Activated T-cell treated with anti-CD3 and anti-CD28 coated beads, Interleukin-2, amount 50 U/mL, for 1 hour (primary cell): ENCODE results near the gene ZNF133.
"Not testable (repeated sequence)": the region's sequence is repeated elsewhere in the genome, so short reads cannot be mapped to it uniquely, and the experiment has no call there.

Experiments used
- DNase-seq: peaks from one replicate; pipeline ENCODE4 v3.0.0-alpha.2; 2020

ZNF133 gene

DNA sequence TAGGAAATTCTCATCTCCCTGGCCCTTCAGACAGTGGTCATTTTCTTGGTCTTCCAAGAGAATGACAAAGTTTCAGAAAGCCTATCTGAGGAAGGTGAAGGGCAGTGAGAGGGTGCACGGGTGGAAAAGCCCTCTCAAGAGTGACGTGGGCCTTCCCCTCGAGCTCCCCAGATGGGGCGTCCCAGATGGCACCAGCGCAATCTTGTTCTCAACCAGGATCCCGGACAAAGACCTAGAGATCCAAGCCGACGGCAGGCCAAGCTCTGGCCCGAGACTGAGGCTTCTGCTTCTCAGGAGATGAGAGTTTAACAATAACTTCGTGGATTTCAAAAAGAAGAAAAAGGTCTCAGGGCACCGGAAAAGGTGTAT, 797 bp upstream of the ZNF133 start:
- DNase-seq: no peak

DNA sequence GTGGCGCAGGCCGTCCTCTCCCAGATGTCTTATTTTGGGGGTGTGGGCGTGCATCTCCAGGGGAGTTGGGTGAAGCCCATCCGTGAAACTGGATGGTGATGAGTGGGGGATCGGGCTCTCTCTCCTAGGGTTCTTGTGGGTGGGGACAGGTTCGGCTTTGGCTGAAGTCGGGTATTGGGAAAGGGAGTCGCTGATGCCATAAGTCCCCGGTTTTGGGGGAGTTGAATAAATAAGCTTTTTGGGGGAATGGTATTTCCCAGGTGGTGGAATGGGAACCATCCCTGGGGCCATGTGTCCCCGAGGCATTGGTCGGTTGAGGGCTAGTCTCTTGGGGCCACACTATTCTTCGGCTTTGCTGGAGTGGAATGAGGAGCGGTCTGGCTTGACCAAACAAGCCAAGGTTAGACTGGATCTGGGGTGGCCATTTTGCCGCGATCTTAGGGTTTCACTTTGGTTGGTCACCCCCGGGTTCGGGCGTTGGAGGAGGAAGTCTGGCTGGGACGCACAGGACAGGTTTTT, 481 bp downstream of the ZNF133 start:
- no peak for DNase-seq

DNA sequence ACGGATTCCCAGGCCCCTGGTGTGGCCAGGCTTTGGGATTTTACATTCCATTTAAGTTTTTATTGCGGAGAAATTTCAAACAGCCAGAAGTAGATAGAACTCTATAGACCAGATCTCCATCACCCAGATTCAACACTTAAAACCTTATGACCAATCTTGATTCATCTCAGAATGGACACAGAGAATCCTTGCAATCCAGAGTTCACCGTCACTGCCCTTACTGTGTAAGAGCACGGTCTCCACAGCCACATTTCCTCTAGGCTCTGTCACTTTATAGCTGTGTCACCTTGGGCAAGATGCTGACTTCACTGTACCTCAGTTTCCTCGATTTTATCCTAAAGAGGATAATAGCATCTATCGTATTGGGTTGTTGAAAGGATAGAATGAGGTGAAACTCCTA, 979 bp downstream of the ZNF133 start:
- no peak for DNase-seq

DNA sequence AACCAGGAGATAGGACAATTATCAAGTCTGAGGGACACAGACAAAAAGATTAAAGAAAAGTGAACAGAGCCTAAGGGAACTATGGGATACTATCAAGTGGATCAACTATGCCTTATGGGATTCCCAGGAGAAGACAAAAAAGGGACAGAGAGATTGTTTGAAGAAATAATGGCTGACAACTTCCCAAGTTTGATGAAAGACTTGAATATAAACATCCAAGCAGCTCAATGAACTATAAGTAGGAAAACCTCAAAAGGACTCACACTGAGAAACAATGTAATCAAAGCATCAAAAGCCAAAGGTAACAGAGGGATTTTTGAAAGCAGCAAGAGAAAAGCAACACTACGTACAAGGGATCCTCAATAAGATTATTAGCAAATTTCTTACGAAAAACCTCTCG, 11.0 kb downstream of the ZNF133 start:
- DNase-seq: no peak

DNA sequence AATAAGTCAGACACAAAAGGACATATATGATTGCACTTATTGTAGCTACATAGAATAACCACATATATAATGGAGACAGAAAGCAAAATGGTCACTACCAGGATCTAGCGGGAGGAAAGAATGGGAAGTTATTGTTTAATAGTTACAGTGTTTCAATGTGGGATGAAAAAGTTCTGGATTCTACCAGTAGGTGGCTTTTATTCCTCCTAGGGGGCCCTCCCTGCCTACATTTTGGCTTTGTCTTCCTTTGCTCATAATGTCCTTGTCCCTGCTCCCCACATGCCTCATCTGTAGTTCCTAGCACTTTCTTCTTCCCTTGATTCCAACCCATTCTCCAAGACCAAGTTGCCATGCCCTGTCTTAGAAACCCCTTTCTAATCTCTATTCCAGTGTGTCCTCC, 16.3 kb downstream of the ZNF133 start:
- no peak for DNase-seq

DNA sequence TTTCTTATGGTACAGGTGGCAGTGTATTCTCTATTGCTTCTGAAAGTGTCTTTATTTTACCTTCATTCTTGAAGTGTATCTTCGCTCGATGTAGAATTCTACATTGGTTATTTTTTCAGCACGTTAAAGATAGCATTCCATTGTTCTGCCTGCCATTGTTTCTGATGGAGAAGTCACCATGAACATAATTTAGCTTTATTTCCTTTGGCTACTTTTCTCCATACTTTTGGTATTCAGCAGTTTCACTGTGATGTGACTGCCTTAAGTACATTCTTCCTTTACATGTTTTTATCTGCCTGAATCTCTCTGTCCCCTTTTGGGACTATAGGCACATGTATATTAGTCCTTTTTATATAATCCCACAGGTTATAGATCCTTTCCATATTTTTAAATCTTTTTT, 19.0 kb downstream of the ZNF133 start:
- no peak for DNase-seq

DNA sequence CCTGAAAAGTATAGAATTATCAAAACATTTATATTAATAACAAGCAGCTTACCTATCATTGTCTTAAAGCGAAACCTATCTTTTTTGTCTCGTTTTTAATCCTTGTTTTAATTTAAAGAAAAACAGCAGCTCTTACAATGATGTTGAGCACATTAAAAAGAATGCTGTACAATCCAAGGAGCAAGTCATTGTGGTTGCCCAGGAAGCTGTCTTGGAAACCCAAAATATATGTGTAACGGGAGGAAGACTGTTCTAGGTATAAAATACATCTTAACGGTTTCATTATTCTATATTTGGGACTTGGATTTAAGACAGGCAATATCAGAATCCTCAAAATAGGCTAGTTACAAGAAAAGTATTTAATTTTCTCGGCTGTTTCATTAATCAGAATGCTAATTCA, 21.7 kb downstream of the ZNF133 start:
- DNase-seq: no peak

DNA sequence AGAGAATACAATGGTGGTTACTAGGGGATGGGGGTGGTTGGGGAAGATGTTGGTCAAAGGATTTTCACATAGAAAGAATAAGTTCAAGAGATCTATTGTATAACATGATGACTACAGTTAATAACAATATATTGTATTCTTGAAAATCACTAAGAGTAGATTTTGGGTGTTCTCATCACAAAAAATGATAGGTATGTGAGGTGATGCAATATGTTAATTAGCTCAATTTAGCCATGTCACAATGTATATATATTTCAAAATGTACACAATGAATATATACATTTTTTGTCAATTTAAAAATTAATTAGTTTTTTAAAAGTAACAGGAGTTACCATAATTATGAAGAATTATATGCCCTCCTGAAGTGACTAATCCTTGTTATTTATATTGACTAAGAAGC, 22.3 kb downstream of the ZNF133 start:
- DNase-seq: no peak

DNA sequence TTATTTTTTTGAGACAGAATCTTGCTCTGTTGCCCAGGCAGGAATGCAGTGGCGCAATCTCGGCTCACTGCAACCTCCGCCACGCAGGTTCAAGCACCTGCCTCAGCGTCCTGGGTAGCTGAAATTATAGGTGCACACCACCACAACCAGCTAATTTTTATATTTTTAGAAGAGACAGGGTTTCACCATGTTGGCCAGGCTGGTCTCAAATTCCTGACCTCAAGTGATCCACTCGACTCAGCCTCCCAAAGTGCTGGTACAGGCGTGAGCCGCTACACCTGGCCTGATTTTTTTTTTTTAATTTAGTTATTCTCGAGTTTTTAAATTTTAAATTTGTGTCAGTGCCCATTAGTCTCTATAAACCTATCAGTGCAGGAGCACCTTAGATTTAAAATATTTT, 24.4 kb downstream of the ZNF133 start:
- DNase-seq: no peak

DNA sequence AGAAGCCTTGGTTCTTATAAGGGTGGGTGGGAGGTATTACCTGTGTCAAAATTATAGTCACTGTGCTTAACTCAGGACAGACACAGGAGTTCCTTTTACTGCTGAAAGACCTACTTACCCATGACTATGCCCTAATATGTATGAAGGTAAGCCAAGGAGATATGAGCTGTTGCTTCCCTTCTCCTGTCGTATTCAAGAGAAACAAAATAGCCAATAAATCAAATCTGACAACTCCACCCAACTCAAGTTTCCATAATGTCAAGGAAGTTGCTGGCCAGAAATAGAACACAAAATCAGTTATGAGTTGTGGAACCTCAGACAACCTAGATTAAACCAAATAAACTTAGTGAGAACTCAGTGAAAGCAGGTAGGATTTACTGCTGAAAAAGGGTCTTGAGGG, 25.1 kb downstream of the ZNF133 start:
- DNase-seq: no peak

DNA sequence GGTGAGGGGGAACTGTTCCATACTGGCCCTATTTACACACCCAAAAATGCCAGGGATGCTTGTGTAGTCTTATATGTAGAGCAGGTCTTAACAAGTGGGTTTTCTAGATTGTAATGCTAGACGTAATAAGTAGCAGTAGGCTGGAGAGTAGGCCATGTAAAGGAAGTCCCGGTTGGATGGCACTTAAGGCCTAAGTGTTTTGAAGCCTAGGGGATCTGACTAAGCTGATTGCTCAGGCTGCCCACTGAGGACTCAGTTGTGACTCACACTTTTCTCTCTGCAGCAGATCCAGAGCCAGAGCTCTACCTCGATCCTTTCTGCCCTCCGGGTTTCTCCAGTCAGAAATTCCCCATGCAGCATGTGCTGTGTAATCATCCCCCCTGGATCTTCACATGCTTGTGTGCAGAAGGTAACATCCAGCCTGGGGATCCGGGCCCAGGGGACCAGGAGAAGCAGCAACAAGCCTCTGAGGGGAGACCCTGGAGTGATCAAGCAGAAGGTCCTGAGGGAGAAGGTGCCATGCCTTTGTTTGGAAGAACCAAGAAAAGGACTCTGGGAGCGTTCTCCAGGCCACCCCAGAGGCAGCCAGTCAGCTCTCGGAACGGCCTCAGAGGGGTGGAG, 26.6 kb downstream of the ZNF133 start:
- no peak for DNase-seq

DNA sequence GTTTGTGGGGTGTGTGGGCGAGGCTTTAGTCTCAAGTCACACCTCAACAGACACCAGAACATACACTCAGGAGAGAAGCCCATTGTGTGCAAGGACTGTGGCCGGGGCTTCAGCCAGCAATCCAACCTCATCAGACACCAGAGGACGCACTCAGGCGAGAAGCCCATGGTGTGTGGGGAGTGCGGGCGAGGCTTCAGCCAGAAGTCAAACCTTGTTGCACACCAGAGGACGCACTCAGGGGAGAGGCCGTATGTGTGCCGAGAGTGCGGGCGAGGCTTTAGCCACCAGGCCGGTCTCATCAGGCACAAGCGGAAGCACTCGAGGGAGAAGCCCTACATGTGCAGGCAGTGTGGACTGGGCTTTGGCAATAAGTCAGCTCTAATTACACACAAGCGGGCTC, 27.8 kb downstream of the ZNF133 start:
- DNase-seq: no peak

DNA sequence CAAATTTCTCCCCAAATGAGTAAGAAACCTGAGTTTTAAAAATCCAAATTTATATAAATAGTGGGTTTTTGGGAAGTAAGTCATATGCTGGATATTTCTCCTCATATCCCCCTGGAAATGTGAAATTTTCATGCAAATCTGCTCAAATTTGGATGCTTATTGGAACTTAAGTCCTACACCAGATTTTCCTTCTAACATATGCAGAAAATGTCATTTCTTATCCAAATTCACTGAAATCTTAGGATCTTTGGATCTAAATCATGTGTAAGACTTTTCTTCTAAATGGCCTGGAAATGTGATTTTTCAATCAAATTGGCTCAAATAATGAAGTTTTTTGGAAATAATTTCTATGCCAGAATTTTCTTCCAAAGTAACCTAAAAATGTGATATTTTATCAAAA, 33.0 kb downstream of the ZNF133 start:
- DNase-seq: no peak

DNA sequence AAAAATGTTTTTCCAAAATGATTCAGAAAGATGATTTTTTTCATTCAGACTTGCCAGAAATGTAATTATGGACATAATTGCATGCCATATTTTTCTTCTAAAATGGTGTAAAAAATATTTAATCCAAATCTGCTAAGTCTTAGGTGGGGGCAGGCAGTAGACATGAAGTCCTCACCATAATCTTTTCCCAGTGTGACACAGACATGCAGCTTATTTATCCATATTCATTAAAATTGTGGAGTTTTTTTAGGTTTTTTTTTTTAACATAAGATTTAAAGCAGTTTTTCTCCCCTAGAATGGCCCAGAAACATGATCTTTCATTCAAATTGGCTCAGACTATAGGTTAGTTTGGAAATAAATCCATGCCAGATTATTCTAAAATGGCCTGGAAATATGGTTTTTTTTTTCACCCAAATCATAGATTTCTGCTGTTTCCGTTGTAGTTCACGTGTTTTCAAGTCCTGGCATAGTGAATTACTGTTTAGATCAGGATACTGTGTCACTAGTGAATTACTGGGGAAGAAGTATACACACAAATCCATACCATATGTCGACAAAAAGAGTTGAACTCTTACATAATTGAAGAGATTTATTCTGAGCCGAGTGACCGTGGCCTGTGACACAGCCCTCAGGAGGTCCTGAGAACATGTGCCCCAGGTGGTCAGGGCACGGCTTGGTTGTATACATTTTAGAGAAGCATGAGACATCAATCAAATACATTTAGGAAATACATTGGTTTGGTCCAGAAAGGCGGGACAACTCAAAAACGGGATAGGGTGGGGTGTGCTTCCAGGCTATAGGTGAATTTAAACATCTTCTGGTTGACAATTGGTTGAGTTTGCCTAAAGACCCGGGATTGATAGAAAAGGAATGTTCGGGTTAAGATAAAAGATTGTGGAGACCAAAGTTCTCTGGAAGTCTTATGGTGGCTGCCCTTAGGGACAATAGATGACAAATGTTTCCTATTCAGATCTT, 33.9 kb downstream of the ZNF133 start:
- DNase-seq: no peak

DNA sequence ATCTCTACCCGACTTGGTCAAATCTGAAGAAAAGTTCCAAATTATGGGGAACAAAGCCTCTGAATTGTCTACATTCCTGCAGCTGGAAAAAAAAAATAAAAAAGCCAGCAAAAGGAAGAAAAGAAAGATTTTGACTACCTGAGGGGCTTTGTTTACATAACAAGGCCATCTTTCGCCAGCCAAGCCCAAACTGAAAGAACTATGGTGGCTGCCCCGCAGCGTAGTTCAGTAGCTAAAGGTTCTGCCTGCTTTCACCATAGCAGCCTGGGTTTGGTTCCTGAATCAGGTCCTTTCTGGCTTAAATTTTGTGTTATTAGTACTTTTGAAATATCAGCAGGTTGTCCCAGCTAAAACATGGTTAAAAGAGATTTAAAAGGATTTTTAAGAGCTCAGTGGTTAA, 35.4 kb downstream of the ZNF133 start:
- DNase-seq: no peak

DNA sequence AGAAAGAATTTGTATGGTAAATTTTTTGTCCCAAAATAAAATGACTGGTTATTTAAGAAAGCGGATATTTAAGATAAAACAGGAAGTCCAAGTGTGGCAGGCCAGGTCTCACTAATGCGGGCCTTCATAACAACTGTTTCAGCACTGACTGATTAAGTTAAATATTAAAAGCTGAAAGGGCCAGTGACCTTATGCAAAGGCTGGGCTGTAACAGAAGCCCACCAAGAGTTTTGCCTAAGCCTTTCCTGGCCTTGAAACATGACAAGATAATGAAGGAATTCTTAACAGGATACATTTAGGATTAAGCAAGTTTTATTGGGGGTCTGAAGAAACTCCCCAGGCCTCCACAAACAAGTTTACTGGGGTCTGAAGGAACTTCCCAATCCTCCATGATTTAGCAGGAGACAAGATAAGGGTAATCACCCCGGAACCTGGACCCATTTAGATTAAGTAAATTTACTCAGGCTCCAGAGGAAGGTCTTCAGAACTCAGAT, 36.3 kb downstream of the ZNF133 start:
- no peak for DNase-seq

DNA sequence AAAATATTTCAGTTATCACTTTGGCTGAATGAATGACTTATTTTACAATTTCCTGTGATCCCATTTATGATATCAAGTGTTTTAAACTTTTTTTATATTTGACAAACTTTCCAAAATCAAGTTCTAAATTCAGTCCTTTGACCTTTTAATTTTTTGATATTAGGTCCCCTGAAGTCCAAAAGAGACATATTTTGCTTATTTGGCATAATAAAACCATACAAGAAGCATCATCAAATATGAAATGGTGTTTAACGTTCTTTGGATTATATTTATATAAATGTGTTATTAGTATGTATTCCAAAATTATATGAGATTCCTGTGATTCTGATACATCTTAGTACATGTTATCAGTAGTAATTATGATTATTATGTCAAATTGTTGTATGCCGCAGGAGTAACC, 38.7 kb downstream of the ZNF133 start:
- DNase-seq: no peak

DNA sequence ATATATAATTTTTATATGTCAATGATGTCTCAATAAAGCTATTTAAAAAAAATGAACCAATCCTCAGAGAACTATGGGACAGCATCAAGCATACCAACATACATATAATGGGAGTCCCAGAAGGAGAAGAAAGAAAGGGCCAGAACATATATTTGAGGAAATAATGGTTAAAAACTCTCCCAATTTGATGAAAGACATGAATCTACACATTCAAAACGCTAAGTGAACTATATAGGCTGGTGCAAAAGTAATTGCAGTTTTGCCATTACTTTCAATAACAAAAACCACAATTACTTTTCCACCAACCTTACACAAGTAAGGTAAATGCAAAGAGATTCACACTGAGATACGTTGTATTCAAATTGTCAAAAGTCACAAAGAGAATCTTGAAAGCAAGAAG, 43.4 kb downstream of the ZNF133 start:
- DNase-seq: no peak

DNA sequence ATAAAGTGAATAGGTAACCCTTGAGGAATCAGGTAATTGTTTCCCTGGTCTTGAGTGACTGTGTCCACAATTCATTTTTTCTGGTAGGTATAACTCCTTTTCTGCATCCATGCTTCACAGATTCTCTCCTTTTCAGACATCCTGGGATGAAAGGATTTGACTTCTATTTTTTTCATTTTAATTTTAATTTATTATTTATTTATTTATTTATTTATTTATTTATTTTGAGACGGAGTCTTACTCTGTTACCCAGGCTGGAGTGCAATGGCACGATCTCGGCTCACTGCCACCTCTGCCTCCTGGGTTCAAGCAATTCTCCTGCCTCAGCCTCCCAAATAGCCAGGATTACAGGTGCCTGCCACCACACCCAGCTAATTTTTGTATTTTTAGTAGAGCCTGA, 61.4 kb downstream of the ZNF133 start:
- DNase-seq: not testable (repeated sequence)

DNA sequence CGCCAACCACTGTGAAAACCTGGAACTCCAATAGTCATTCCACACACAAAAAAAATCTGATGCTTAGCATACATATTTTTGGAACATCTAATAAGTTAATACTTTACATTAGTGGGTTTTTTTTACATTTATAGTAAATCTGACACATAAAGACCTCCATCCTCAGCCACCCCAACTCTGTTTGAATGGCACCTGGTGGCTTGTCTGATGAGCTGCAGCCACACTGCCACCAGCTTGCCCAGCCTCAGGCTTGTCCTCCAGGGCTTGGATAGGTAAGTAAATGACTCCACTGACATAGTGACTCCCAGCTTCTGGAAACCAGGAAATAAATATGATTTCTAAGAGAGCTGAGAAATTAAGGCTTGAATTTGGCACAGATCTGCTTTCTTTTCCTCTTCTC, 71.5 kb downstream of the ZNF133 start:
- DNase-seq: no peak

DNA sequence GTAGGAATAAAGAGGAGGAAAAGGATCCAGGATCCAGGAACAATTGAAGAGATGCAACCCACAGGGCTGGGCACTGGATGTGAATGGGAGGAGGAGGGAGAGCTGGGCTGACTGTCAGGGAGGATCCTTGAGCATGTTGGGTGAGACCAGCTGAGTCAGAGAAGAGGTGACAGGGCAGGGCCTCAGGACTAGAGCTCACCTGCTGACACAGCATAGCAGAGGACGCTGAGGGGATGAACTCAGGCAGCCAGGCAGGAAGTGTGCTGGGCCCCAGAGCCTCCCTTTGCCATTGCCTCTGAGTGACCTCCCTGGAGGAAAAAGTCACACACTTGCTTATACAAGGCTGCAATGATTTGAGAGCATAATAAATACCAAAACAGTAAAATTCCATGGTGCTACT, 72.3 kb downstream of the ZNF133 start:
- no peak for DNase-seq

DNA sequence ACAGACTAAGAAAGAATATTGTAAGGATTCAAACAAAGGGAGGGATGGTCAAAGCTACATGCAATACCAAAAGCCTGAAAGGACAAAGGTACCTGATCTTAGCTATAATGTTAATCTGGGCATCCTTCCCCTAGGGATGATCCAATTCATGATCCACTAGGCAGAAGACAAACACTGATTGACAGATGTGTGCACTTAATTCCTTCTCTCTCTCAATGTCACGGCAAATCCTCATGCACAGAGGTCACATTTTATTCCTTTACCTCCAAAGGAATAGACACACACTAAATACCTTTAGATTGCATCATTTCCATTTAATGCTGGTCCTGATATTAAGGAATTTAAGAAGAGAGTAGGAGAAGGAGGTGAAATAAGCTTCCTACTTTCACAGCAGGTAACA, 73.4 kb downstream of the ZNF133 start:
- DNase-seq: no peak

DNA sequence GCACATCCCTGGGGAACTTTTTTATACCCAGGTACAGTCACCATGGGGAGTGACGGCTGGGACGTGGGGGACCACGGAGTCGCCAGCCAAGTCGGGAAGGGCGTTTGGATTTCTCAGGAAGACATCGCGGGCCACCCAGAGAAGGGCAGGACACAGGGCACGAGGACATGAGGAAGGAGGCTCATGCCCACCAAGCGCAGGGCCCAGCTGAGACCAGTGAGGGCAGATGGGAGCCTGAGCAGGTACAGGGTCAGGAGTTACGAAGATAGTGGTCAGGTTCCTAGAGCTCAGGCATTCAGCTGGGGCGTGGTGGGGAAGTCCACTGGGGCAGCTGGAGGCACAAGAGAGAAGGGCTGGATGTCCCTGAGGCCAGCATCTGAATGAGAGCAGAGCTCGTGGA, 74.6 kb downstream of the ZNF133 start:
- no peak for DNase-seq

DNA sequence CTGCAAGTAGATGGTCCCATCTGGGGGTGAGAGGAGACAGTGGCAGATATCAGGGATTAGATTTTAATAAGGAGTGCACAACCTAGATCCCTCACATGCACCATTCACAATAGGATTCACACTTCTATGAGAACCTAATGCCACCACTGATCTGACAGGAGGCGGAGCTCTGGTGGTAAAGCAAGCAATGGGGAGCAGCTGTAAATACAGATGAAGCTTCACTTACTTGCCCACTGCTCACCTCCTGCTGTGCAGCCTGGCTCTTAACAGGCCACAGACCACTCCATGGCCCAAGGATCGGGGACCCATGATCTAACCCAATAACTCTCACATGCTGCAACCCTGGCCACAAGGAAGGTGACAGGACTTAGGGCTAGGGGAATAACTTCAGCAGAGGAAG, 75.4 kb downstream of the ZNF133 start:
- DNase-seq: no peak
